Measurements from ENCODE around the gene CAP1. TPM values are rescaled to one million over a fixed set of nuclear protein-coding genes. Genes with fewer than 3 reads are reported as not detected.
A peak's percentile ranks its signal among the peaks of the same experiment; 100 is the strongest.

CAP1 gene
- polyA plus RNA-seq, 1 of the 3 experiments (the other 2 are of a cell fraction), result 244 TPM

DNA sequence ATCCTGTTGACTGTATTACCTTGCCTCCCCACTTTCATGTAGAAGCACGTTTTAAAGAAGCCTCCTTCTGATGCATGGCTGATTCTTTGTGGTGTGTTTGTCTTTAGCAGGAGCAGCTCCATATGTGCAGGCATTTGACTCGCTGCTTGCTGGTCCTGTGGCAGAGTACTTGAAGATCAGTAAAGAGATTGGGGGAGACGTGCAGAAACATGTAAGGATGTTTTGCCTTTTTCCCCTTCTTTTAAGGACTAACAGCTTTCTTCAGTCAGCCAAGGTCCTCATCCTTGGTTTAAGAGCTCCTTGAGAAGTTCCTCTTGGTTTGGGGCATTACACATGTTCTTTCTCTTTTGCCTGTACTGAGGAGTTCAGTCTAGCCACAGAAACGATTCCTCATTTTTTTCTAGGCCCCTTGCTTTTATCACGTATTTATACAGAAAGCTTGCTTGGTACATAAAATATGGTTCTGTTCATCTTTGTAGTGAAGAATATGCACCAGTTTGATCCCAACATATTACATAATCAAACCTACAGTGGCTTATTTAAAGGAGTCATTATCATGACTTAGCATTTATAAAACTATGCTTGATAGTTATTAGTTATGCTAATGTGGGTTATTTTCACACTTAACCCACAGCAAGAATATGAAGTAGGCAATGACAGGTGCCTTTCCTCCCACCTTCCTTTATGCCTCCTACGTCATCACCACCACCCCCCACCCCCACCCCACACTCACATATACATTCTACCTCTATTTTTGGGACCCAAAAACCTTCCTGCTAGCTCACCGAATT is 19.6 kb downstream of the CAP1 start:
- Histone ChIP-seq H3K36me3 (replicated peaks in 1 of 2; ENCODE audit: control insufficient read depth in 1 of 2, insufficient read depth in 2 of 2, low read length in 1 of 2) (peaks cover 65 to 75% of the 10 kb centered on the region in 2 experiments), H3K9me3 (no peaks in the 10 kb centered on the region), H3K79me2 (ENCODE audit: insufficient read depth) (peaks cover 89% of the 10 kb centered on the region), H3K9ac (no peak overlapping the region), H3F3A (replicated peaks; ENCODE audit: insufficient read depth) (peaks cover 25% of the 10 kb centered on the region), H4K20me1 (ENCODE audit: insufficient read depth) (peaks cover 63% of the 10 kb centered on the region), H3K27ac (ENCODE audit: low read depth in 2 of 2, low read length in 1 of 2) (peak overlapping the region in 1 of 2 experiments; percentile 15; a peak in 1 of 4 replicates), H2AFZ (ENCODE audit: low read depth) (no peak overlapping the region), H3K9me2 (no peaks in the 10 kb centered on the region), H3K27me3 (ENCODE audit: insufficient read depth) (no peaks in the 10 kb centered on the region), H3K4me3 (ENCODE audit: low read depth in 2 of 2, low read length in 1 of 2) (no peak overlapping the region), H3K4me2 (no peak overlapping the region), H3K4me1 (ENCODE audit: control insufficient read depth in 1 of 2, insufficient read depth in 2 of 2, low read depth in 1 of 2, low read length in 1 of 2) (peaks cover 0 to 26% of the 10 kb centered on the region in 2 experiments; a peak in 3 of 4 replicates)
- TF ChIP-seq RAD21 (IDR thresholded peaks at IDR 0.05; ENCODE audit: low read length) (no peak), TAF1 (IDR thresholded peaks at IDR 0.05; ENCODE audit: borderline replicate concordance, low read depth, low read length) (no peak), TCF12 (IDR thresholded peaks at IDR 0.05) (no peak), SMC3 (IDR thresholded peaks at IDR 0.05; ENCODE audit: low read depth, low read length) (no peak), CHD2 (IDR thresholded peaks at IDR 0.05; ENCODE audit: low read length, partially characterized antibody) (no peak)
- TF ChIP-seq, protein P1, sequence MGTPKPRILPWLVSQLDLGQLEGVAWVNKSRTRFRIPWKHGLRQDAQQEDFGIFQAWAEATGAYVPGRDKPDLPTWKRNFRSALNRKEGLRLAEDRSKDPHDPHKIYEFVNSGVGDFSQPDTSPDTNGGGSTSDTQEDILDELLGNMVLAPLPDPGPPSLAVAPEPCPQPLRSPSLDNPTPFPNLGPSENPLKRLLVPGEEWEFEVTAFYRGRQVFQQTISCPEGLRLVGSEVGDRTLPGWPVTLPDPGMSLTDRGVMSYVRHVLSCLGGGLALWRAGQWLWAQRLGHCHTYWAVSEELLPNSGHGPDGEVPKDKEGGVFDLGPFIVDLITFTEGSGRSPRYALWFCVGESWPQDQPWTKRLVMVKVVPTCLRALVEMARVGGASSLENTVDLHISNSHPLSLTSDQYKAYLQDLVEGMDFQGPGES (IDR thresholded peaks at IDR 0.05; ENCODE audit: low read depth, low read length), result no peak
- TF ChIP-seq, protein P2, sequence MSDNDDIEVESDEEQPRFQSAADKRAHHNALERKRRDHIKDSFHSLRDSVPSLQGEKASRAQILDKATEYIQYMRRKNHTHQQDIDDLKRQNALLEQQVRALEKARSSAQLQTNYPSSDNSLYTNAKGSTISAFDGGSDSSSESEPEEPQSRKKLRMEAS (IDR thresholded peaks at IDR 0.05; ENCODE audit: low read depth), result no peak
- TF ChIP-seq, protein P3, sequence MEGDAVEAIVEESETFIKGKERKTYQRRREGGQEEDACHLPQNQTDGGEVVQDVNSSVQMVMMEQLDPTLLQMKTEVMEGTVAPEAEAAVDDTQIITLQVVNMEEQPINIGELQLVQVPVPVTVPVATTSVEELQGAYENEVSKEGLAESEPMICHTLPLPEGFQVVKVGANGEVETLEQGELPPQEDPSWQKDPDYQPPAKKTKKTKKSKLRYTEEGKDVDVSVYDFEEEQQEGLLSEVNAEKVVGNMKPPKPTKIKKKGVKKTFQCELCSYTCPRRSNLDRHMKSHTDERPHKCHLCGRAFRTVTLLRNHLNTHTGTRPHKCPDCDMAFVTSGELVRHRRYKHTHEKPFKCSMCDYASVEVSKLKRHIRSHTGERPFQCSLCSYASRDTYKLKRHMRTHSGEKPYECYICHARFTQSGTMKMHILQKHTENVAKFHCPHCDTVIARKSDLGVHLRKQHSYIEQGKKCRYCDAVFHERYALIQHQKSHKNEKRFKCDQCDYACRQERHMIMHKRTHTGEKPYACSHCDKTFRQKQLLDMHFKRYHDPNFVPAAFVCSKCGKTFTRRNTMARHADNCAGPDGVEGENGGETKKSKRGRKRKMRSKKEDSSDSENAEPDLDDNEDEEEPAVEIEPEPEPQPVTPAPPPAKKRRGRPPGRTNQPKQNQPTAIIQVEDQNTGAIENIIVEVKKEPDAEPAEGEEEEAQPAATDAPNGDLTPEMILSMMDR (IDR thresholded peaks at IDR 0.05), result no peak
- ChIA-PET CTCF (interaction anchor here (0.7 to 1.3 kb wide), 3 partner anchors 19 to 84 kb away, joined by 3 to 5 read pairs (median 3); no protein-coding TSS in a partner anchor), POLR2A (no interaction called here)
- 90% methylated on average over 7 of the region's 7 CpGs for WGBS (ENCODE audit: low lambda C conversion rate)
- DNase-seq, result no peak

DNA sequence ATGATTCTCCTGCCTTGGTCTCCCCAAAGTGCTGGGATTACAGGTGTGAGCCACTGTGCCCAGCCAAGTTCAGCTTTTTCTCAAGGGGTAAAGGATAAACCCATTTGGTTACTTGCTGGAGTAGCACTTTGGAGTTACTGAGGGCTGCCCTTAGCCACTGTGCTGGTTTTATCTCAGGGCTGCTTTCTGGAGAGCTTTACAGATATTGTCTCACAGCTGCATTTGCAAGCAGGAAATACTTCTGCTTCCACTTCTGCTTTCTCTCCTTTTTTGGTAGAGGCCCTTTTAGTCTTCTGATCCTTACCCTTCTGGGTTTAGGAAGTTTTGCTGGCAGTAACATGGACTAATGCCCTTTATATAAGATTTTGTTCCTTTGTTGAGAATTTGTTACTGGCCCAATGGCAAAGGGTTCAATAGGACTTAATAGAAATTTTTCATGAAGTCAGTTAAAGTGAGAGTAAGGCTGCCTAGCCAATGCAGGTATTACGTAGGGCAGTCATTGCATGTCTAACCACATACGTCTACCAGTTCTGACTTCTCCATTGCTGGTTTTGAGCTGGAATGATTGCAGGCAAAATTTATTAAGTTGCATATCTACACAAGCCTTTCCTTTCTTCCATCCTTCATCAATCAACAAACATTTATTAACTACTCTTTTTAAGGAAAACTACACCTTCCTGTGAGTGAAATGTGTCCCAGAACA is 24.4 kb downstream of the CAP1 start:
- ChIA-PET POLR2A (no interaction called here), CTCF (interaction anchor here (0.7 to 1.4 kb wide), 3 partner anchors 10 to 14 kb away, joined by 3 to 5 read pairs (median 3); no protein-coding TSS in a partner anchor)
- H2AFZ ChIP-seq (ENCODE audit: low read depth), result no peak overlapping the region
- no peak overlapping the region for H3K9ac ChIP-seq
- H3K9me2 ChIP-seq, result no peaks in the 10 kb centered on the region
- no peak overlapping the region for H3K27ac ChIP-seq (ENCODE audit: low read depth in 2 of 2, low read length in 1 of 2)
- no peak for DNase-seq
- TF ChIP-seq RXRA (IDR thresholded peaks at IDR 0.05; ENCODE audit: borderline replicate concordance, low read depth), result no peak
- TF ChIP-seq, protein P4, sequence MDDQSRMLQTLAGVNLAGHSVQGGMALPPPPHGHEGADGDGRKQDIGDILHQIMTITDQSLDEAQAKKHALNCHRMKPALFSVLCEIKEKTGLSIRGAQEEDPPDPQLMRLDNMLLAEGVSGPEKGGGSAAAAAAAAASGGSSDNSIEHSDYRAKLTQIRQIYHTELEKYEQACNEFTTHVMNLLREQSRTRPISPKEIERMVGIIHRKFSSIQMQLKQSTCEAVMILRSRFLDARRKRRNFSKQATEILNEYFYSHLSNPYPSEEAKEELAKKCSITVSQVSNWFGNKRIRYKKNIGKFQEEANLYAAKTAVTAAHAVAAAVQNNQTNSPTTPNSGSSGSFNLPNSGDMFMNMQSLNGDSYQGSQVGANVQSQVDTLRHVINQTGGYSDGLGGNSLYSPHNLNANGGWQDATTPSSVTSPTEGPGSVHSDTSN (IDR thresholded peaks at IDR 0.05), result no peak
- TF ChIP-seq, protein P2 (IDR thresholded peaks at IDR 0.05; ENCODE audit: low read depth), result no peak
- H3K79me2 ChIP-seq (ENCODE audit: insufficient read depth), result peaks cover 41% of the 10 kb centered on the region; the same call in 1 of the 2 replicates
- H3K4me2 ChIP-seq, result no peak overlapping the region
- no peak overlapping the region for H3K4me3 ChIP-seq (ENCODE audit: low read depth in 2 of 2, low read length in 1 of 2)
- 100% methylated on average over 2 of the region's 2 CpGs for WGBS (ENCODE audit: low lambda C conversion rate)
- peaks cover 8% of the 10 kb centered on the region for H3F3A ChIP-seq (replicated peaks; ENCODE audit: insufficient read depth)
- peaks cover 0 to 10% of the 10 kb centered on the region in 2 experiments; a peak in 1 of 4 replicates for H3K4me1 ChIP-seq (ENCODE audit: control insufficient read depth in 1 of 2, insufficient read depth in 2 of 2, low read depth in 1 of 2, low read length in 1 of 2)
- H3K9me3 ChIP-seq, result no peaks in the 10 kb centered on the region
- peaks cover 85 to 91% of the 10 kb centered on the region in 2 experiments for H3K36me3 ChIP-seq (replicated peaks in 1 of 2; ENCODE audit: control insufficient read depth in 1 of 2, insufficient read depth in 2 of 2, low read length in 1 of 2)
- peaks cover 16% of the 10 kb centered on the region; the same call in 1 of the 2 replicates for H4K20me1 ChIP-seq (ENCODE audit: insufficient read depth)
- H3K27me3 ChIP-seq (ENCODE audit: insufficient read depth), result no peaks in the 10 kb centered on the region

Data from SK-N-SH (cell line).